GM11168 (cell line): ENCODE data around the gene C19orf85.
"Not testable (repeated sequence)": the region's sequence is repeated elsewhere in the genome, so short reads cannot be mapped to it uniquely, and the experiment has no call there.

Source experiments
- in situ Hi-C: fragments of 300-500 bp; cut with MboI; formaldehyde crosslinking; loops from one replicate; pipeline ENCODE4 v1.12.0; 2022; ENCODE audit warnings: low sequenced_read_pairs; ENCODE audit not compliant: unreplicated experiment

C19orf85 gene

GRCh38 chr19:55464662-55465054 is at the start of gene C19orf85:
Gene C19orf85, minus strand, starts transcription at chr19:55464751. Its CDS starts 197 bp downstream, at chr19:55464554.
- in situ Hi-C loops: no loop called here

GRCh38 chr19:55508120-55508519 is 43.6 kb upstream of the C19orf85 start:
- in situ Hi-C loops: no loop called here

- in situ Hi-C loops: no loop called here
Measured at GRCh38 chr19:55504981-55505380, 40.4 kb upstream of the C19orf85 start.

- in situ Hi-C loops: no loop called here
Measured at GRCh38 chr19:55504252-55504603, 39.7 kb upstream of the C19orf85 start.

- in situ Hi-C loops: no loop called here
Measured at GRCh38 chr19:55503502-55504251, 39.1 kb upstream of the C19orf85 start.

- in situ Hi-C loops: no loop called here
Measured at GRCh38 chr19:55503157-55503501, 38.6 kb upstream of the C19orf85 start.

- in situ Hi-C loops: no loop called here
Measured at GRCh38 chr19:55502197-55502952, 37.8 kb upstream of the C19orf85 start.

GRCh38 chr19:55500368-55500952 is 35.9 kb upstream of the C19orf85 start:
- in situ Hi-C loops: no loop called here

- in situ Hi-C loops: no loop called here
Measured at GRCh38 chr19:55498246-55498840, 33.8 kb upstream of the C19orf85 start.

GRCh38 chr19:55497763-55498162 is 33.2 kb upstream of the C19orf85 start:
- in situ Hi-C loops: no loop called here

- in situ Hi-C loops: not testable (repeated sequence)
Measured at GRCh38 chr19:55496820-55497219, 32.3 kb upstream of the C19orf85 start.

- in situ Hi-C loops: no loop called here
Measured at GRCh38 chr19:55495646-55496349, 31.2 kb upstream of the C19orf85 start.

GRCh38 chr19:55494172-55494761 is 29.7 kb upstream of the C19orf85 start:
- in situ Hi-C loops: no loop called here

GRCh38 chr19:55493645-55494171 is 29.2 kb upstream of the C19orf85 start:
- in situ Hi-C loops: no loop called here

- in situ Hi-C loops: no loop called here
Measured at GRCh38 chr19:55493052-55493644, 28.6 kb upstream of the C19orf85 start.

- in situ Hi-C loops: no loop called here
Measured at GRCh38 chr19:55492362-55492944, 27.9 kb upstream of the C19orf85 start.

GRCh38 chr19:55491546-55492360 is 27.2 kb upstream of the C19orf85 start:
- in situ Hi-C loops: no loop called here
